ENCODE measurements around the gene DOK7. TPM values are rescaled to one million over a fixed set of nuclear protein-coding genes. Genes with fewer than 3 reads are reported as not detected.

The DOK7 gene
- total RNA-seq, 2 experiments from 2014 or later: not detected

GRCh38 chr4:3527101-3527913, 64.2 kb downstream of the DOK7 start:
- Mint-ChIP-seq H3K36me3 (ENCODE audit: low read depth) (peaks cover 65% of the 10 kb centered on the region), H3K27me3 (no peaks in the 10 kb centered on the region), H3K4me1 (ENCODE audit: low read depth) (peaks cover 43% of the 10 kb centered on the region), H3K27ac (no peak overlapping the region), H3K4me3 (no peak overlapping the region), H3K9me3 (no peaks in the 10 kb centered on the region)
- peak in 1 of 14 experiments; percentile 6 for DNase-seq
- intact Hi-C loops (cut with DNase I, micrococcal nuclease): no loop called here
- ChIA-PET POLR2A (no interaction called here), CTCF (no interaction called here)
- H3K9me3 ChIP-seq (ENCODE audit: control insufficient read depth in 1 of 2, insufficient read depth in 1 of 2, low read length in 2 of 2): no peaks in the 10 kb centered on the region
- no peak for TF ChIP-seq CTCF (IDR thresholded peaks at IDR 0.05)
- H3K27me3 ChIP-seq (ENCODE audit: control insufficient read depth in 1 of 2, insufficient read depth in 2 of 2, low read length in 2 of 2): no peaks in the 10 kb centered on the region
- ATAC-seq (ENCODE audit: poor library complexity): no peak
- H3K27ac ChIP-seq (ENCODE audit: low read depth in 1 of 2, low read length in 2 of 2): no peak overlapping the region
- H3K36me3 ChIP-seq (ENCODE audit: insufficient read depth, low read length): peaks cover 60% of the 10 kb centered on the region
- peaks cover 47% of the 10 kb centered on the region for H3K4me1 ChIP-seq (ENCODE audit: insufficient read depth, low read length)
- no peak overlapping the region for H3K4me3 ChIP-seq (ENCODE audit: low read length)

- Mint-ChIP-seq H3K4me1 (ENCODE audit: low read depth) (peaks cover 44% of the 10 kb centered on the region), H3K4me3 (peak overlapping the region; percentile 11), H3K27me3 (no peaks in the 10 kb centered on the region), H3K27ac (no peak overlapping the region), H3K36me3 (ENCODE audit: low read depth) (peaks cover 64% of the 10 kb centered on the region), H3K9me3 (no peaks in the 10 kb centered on the region)
- H3K4me1 ChIP-seq (ENCODE audit: insufficient read depth, low read length): peaks cover 54% of the 10 kb centered on the region
- ATAC-seq (ENCODE audit: poor library complexity): no peak
- H3K4me3 ChIP-seq (ENCODE audit: low read length): no peak overlapping the region
- H3K9me3 ChIP-seq (ENCODE audit: control insufficient read depth in 1 of 2, insufficient read depth in 1 of 2, low read length in 2 of 2): no peaks in the 10 kb centered on the region
- no peak for TF ChIP-seq CTCF (IDR thresholded peaks at IDR 0.05)
- no peak overlapping the region for H3K27ac ChIP-seq (ENCODE audit: low read depth in 1 of 2, low read length in 2 of 2)
- intact Hi-C loops (cut with DNase I, micrococcal nuclease): no loop called here
- peaks cover 51% of the 10 kb centered on the region for H3K36me3 ChIP-seq (ENCODE audit: insufficient read depth, low read length)
- DNase-seq: peak in 2 of 14 experiments; percentile 3 to 13
- POLR2A ChIA-PET: no interaction called here
- CTCF ChIA-PET: no interaction called here
- H3K27me3 ChIP-seq (ENCODE audit: control insufficient read depth in 1 of 2, insufficient read depth in 2 of 2, low read length in 2 of 2): no peaks in the 10 kb centered on the region
Measured at GRCh38 chr4:3527914-3528876, 65.1 kb downstream of the DOK7 start.

- no peak overlapping the region for H3K4me3 ChIP-seq (ENCODE audit: low read length)
- intact Hi-C loops (cut with DNase I, micrococcal nuclease): no loop called here
- ChIA-PET POLR2A (no interaction called here), CTCF (no interaction called here)
- H3K27me3 ChIP-seq (ENCODE audit: control insufficient read depth in 1 of 2, insufficient read depth in 2 of 2, low read length in 2 of 2): no peaks in the 10 kb centered on the region
- DNase-seq (peak in 3 of 14 experiments; percentile 9 to 50 (median 42)), ATAC-seq (ENCODE audit: poor library complexity) (no peak)
- Mint-ChIP-seq H3K27ac (no peak overlapping the region), H3K36me3 (ENCODE audit: low read depth) (peaks cover 54% of the 10 kb centered on the region), H3K27me3 (no peaks in the 10 kb centered on the region), H3K4me1 (ENCODE audit: low read depth) (peaks cover 44% of the 10 kb centered on the region), H3K9me3 (no peaks in the 10 kb centered on the region), H3K4me3 (peak overlapping the region; percentile 100)
- H3K9me3 ChIP-seq (ENCODE audit: control insufficient read depth in 1 of 2, insufficient read depth in 1 of 2, low read length in 2 of 2): no peaks in the 10 kb centered on the region
- no peak for TF ChIP-seq CTCF (IDR thresholded peaks at IDR 0.05)
- peaks cover 54% of the 10 kb centered on the region for H3K4me1 ChIP-seq (ENCODE audit: insufficient read depth, low read length)
- H3K27ac ChIP-seq (ENCODE audit: low read depth in 1 of 2, low read length in 2 of 2): no peak overlapping the region
- peaks cover 39% of the 10 kb centered on the region for H3K36me3 ChIP-seq (ENCODE audit: insufficient read depth, low read length)
Measured at GRCh38 chr4:3529363-3529762, 66.3 kb downstream of the DOK7 start.

Measured in CD4-positive, alpha-beta T cell (primary cell).